HEK293 (cell line): Measurements from ENCODE around the gene ARL11.
A peak's percentile ranks its signal among the peaks of the same experiment; 100 is the strongest.
"Not testable (repeated sequence)": the region's sequence is repeated elsewhere in the genome, so short reads cannot be mapped to it uniquely, and the experiment has no call there.

ENCODE experiments used
- CTCF ChIA-PET: fragments of 350-600 bp; formaldehyde crosslinking; extraction: SDS; loops from one replicate; lab custom pipeline; 2021; ENCODE audit warnings: antibody characterized with exemption; lab: Yijun Ruan, JAX
- POLR2A ChIA-PET: fragments of 300-600 bp; formaldehyde crosslinking; extraction: SDS; loops from one replicate; lab custom pipeline; 2020; ENCODE audit warnings: antibody characterized with exemption, inconsistent platforms; lab: Yijun Ruan, JAX
- H3K27ac ChIP-seq: fragments of 200-500 bp; sonication (Bioruptor generic); 2 replicates; pipeline ENCODE4 v1.5.1; 2014; ENCODE audit warnings: low read depth, low read length, control low read depth, inconsistent platforms; ENCODE audit errors: extremely low read depth
- H3K36me3 ChIP-seq, 2 experiments: fragments of 200-500 bp in 1 of 2; sonication (Bioruptor generic) in 1 of 2; 1 replicate in 1 of 2; 2 replicates in 1 of 2; pipeline ENCODE4 v1.5.1; 2014 to 2017; ENCODE audit warnings: inconsistent platforms in 2 of 2, low read length in 2 of 2; ENCODE audit not compliant: control insufficient read depth in 2 of 2, insufficient read depth in 1 of 2
- H3K4me1 ChIP-seq: fragments of 200-500 bp; sonication (Bioruptor generic); 2 replicates; pipeline ENCODE4 v1.5.1; 2014; ENCODE audit warnings: mild to moderate bottlenecking, low read length, inconsistent platforms; ENCODE audit not compliant: control insufficient read depth, insufficient read depth
- H3K4me3 ChIP-seq: 2 replicates; pipeline ENCODE4 v1.5.1; 2011; ENCODE audit warnings: low read depth, mild to moderate bottlenecking, control low read depth, low read length, moderate library complexity
- H3K9me3 ChIP-seq: fragments of 200-500 bp; sonication (Bioruptor generic); 2 replicates; pipeline ENCODE4 v1.5.1; 2014; ENCODE audit warnings: low read depth, low read length, inconsistent platforms; ENCODE audit not compliant: control insufficient read depth, insufficient read depth
- FEZF1 ChIP-seq: fragments of 450-650 bp; formaldehyde crosslinking; IDR thresholded peaks from 2 replicates; pipeline ENCODE4 v1.5.1; 2016; ENCODE audit warnings: missing biosample characterization, missing genetic modification characterization
- GLI4 ChIP-seq: fragments of 450-650 bp; formaldehyde crosslinking; IDR thresholded peaks from 2 replicates; pipeline ENCODE4 v1.5.1; 2016; ENCODE audit warnings: missing biosample characterization, missing genetic modification characterization
- KLF17 ChIP-seq: fragments of 450-650 bp; formaldehyde crosslinking; IDR thresholded peaks from 2 replicates; pipeline ENCODE4 v1.5.1; 2016; ENCODE audit warnings: missing biosample characterization, missing genetic modification characterization
- SP3 ChIP-seq: fragments of 450-650 bp; formaldehyde crosslinking; IDR thresholded peaks from 2 replicates; pipeline ENCODE4 v1.5.1; 2016; ENCODE audit warnings: missing biosample characterization, missing genetic modification characterization
- TCF7L2 ChIP-seq: IDR thresholded peaks from 2 replicates; pipeline ENCODE4 v1.6.1; 2011; ENCODE audit warnings: low read depth, mild to moderate bottlenecking, inconsistent platforms, low read length, moderate library complexity, borderline replicate concordance
- YY1 ChIP-seq: fragments of 450-650 bp; formaldehyde crosslinking; IDR thresholded peaks from 2 replicates; pipeline ENCODE4 v1.5.1; 2018; ENCODE audit warnings: missing biosample characterization, missing genetic modification characterization
- ZBTB20 ChIP-seq: fragments of 450-650 bp; formaldehyde crosslinking; IDR thresholded peaks from 2 replicates; pipeline ENCODE4 v1.5.1; 2016; ENCODE audit warnings: missing biosample characterization, missing genetic modification characterization
- ZBTB21 ChIP-seq: fragments of 450-650 bp; formaldehyde crosslinking; IDR thresholded peaks from 2 replicates; pipeline ENCODE4 v1.5.1; 2017; ENCODE audit warnings: missing biosample characterization, missing genetic modification characterization
- ZEB2 ChIP-seq: fragments of 450-650 bp; formaldehyde crosslinking; IDR thresholded peaks from 2 replicates; pipeline ENCODE4 v1.5.1; 2016; ENCODE audit warnings: missing biosample characterization, missing genetic modification characterization
- ZFP41 ChIP-seq: fragments of 450-650 bp; formaldehyde crosslinking; IDR thresholded peaks from 2 replicates; pipeline ENCODE4 v1.5.1; 2016; ENCODE audit warnings: missing biosample characterization, missing genetic modification characterization, borderline replicate concordance
- ZIC2 ChIP-seq: fragments of 450-650 bp; formaldehyde crosslinking; IDR thresholded peaks from 2 replicates; pipeline ENCODE4 v1.5.1; 2016; ENCODE audit warnings: missing biosample characterization, missing genetic modification characterization
- ZNF2 ChIP-seq: fragments of 450-650 bp; formaldehyde crosslinking; IDR thresholded peaks from 2 replicates; pipeline ENCODE4 v1.5.1; 2016; ENCODE audit warnings: missing biosample characterization, missing genetic modification characterization
- ZNF335 ChIP-seq: fragments of 450-650 bp; formaldehyde crosslinking; conservative IDR thresholded peaks from 2 replicates; pipeline ENCODE4 v1.5.1; 2016; ENCODE audit warnings: missing biosample characterization, missing genetic modification characterization
- ZNF548 ChIP-seq: fragments of 450-650 bp; formaldehyde crosslinking; IDR thresholded peaks from 2 replicates; pipeline ENCODE4 v1.5.1; 2016; ENCODE audit warnings: missing biosample characterization, missing genetic modification characterization
- ZNF555 ChIP-seq: fragments of 450-650 bp; formaldehyde crosslinking; conservative IDR thresholded peaks from 2 replicates; pipeline ENCODE4 v1.5.1; 2017; ENCODE audit warnings: missing biosample characterization, mild to moderate bottlenecking, missing genetic modification characterization, inconsistent platforms
- ZNF585B ChIP-seq: fragments of 450-650 bp; formaldehyde crosslinking; IDR thresholded peaks from 2 replicates; pipeline ENCODE4 v1.5.1; 2016; ENCODE audit warnings: missing biosample characterization, missing genetic modification characterization
- ZNF692 ChIP-seq: fragments of 450-650 bp; formaldehyde crosslinking; IDR thresholded peaks from 2 replicates; pipeline ENCODE4 v1.5.1; 2016; ENCODE audit warnings: missing biosample characterization, missing genetic modification characterization
- ZNF791 ChIP-seq: fragments of 450-650 bp; formaldehyde crosslinking; IDR thresholded peaks from 2 replicates; pipeline ENCODE4 v1.5.1; 2016; ENCODE audit warnings: missing biosample characterization, missing genetic modification characterization
- ZSCAN16 ChIP-seq: fragments of 450-650 bp; formaldehyde crosslinking; IDR thresholded peaks from 2 replicates; pipeline ENCODE4 v1.5.1; 2016; ENCODE audit warnings: missing biosample characterization, missing genetic modification characterization
- TF ChIP-seq, protein P1 (sequence below): fragments of 450-650 bp; formaldehyde crosslinking; IDR thresholded peaks from 2 replicates; pipeline ENCODE4 v1.5.1; 2016; ENCODE audit warnings: missing biosample characterization, missing genetic modification characterization
- TF ChIP-seq, protein P2 (sequence below): fragments of 450-650 bp; formaldehyde crosslinking; IDR thresholded peaks from 2 replicates; pipeline ENCODE4 v1.5.1; 2017; ENCODE audit warnings: missing biosample characterization, missing genetic modification characterization

Gene ARL11

GRCh38 chr13:49608651-49609331, 19.5 kb upstream of the ARL11 start:
- Histone ChIP-seq H3K27ac (no peak overlapping the region), H3K36me3 (no peaks in the 10 kb centered on the region), H3K4me3 (no peak overlapping the region), H3K9me3 (no peaks in the 10 kb centered on the region), H3K4me1 (no peaks in the 10 kb centered on the region)
- ChIA-PET CTCF (interaction anchor here (0.6 to 1.0 kb wide), 5 partner anchors 13 to 456 kb away, joined by 3 to 4 read pairs (median 3); no protein-coding TSS in a partner anchor), POLR2A (no interaction called here)
- TF ChIP-seq SP3 (tag by site-specific recombination): no peak
- no peak for TF ChIP-seq ZIC2

DNA sequence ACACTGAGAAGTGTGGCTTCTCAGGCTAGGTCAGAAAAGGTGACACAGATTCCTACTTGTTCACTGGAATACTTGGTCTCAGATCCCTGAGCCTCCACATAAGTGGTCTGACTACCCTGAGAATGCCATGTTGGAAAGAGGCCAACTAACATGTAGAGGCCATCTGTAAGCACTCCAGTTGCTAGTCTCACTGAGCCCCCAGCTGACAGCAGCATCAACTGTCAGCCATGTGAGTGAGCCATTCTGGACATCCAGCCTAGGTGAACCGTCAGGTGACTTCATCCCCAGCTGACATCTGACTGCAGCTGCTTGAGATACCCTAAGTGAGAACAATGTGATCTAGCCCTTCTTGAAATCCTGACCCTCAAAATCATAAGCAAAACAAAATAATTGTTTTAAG, 18.1 kb upstream of the ARL11 start:
- H3K36me3 ChIP-seq: no peaks in the 10 kb centered on the region
- no peaks in the 10 kb centered on the region for H3K4me1 ChIP-seq
- POLR2A ChIA-PET: no interaction called here
- H3K27ac ChIP-seq: no peak overlapping the region
- TF ChIP-seq ZBTB21 (tag by site-specific recombination) (no peak), ZNF548 (tag by site-specific recombination) (peak; percentile 51; the same call in 1 of the 2 replicates)
- H3K9me3 ChIP-seq: no peaks in the 10 kb centered on the region
- H3K4me3 ChIP-seq: no peak overlapping the region
- CTCF ChIA-PET: no interaction called here

DNA sequence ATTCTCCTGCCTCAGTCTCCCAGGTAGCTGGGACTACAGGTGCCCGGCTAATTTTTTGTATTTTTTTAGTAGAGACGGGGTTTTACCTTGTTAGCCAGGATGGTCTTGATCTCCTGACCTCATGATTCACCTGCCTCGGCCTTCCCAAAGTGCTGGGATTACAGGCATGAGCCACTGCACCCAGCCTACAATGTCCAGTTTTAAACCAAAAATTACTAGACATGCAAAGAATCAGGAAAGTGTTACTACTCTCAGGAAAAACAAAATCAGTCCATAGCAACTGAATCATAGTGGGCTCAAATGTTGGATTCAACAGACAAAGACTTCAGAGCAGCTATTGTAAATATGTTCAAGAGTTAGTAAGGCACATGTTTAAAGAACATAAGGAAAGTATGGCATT, 16.3 kb upstream of the ARL11 start:
- POLR2A ChIA-PET, CTCF ChIA-PET, H3K4me1 ChIP-seq, H3K36me3 ChIP-seq, H3K4me3 ChIP-seq, H3K27ac ChIP-seq, H3K9me3 ChIP-seq: not testable (repeated sequence)
- TF ChIP-seq, protein P1, sequence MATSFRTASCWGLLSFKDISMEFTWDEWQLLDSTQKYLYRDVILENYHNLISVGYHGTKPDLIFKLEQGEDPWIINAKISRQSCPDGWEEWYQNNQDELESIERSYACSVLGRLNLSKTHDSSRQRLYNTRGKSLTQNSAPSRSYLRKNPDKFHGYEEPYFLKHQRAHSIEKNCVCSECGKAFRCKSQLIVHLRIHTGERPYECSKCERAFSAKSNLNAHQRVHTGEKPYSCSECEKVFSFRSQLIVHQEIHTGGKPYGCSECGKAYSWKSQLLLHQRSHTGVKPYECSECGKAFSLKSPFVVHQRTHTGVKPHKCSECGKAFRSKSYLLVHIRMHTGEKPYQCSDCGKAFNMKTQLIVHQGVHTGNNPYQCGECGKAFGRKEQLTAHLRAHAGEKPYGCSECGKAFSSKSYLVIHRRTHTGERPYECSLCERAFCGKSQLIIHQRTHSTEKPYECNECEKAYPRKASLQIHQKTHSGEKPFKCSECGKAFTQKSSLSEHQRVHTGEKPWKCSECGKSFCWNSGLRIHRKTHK (tag by site-specific recombination): peak; percentile 97

GRCh38 chr13:49615836-49616675, 12.3 kb upstream of the ARL11 start:
- no peak overlapping the region for H3K27ac ChIP-seq
- no peaks in the 10 kb centered on the region for H3K9me3 ChIP-seq
- TF ChIP-seq, protein P2, sequence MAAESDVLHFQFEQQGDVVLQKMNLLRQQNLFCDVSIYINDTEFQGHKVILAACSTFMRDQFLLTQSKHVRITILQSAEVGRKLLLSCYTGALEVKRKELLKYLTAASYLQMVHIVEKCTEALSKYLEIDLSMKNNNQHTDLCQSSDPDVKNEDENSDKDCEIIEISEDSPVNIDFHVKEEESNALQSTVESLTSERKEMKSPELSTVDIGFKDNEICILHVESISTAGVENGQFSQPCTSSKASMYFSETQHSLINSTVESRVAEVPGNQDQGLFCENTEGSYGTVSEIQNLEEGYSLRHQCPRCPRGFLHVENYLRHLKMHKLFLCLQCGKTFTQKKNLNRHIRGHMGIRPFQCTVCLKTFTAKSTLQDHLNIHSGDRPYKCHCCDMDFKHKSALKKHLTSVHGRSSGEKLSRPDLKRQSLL (tag by site-specific recombination): no peak
- TF ChIP-seq FEZF1 (tag by site-specific recombination) (no peak), ZSCAN16 (tag by site-specific recombination) (no peak), ZNF555 (tag by site-specific recombination) (no peak), ZEB2 (no peak), GLI4 (no peak), ZNF791 (tag by site-specific recombination) (no peak), ZNF335 (no peak), ZNF2 (no peak), ZNF585B (tag by site-specific recombination) (no peak), TCF7L2 (no peak), ZFP41 (tag by site-specific recombination) (no peak), ZBTB20 (no peak), ZNF692 (tag by site-specific recombination) (no peak), YY1 (no peak), KLF17 (tag by site-specific recombination) (no peak)
- no peaks in the 10 kb centered on the region for H3K36me3 ChIP-seq
- POLR2A ChIA-PET: no interaction called here
- H3K4me3 ChIP-seq: no peak overlapping the region
- CTCF ChIA-PET: no interaction called here
- no peaks in the 10 kb centered on the region for H3K4me1 ChIP-seq
